OCI-LY1 (cell line): ENCODE measurements around the gene ZNF98.

Experiments used
- H2AFZ ChIP-seq: fragments of 200-600 bp; sonication (generic), shearing (Covaris generic); 2 replicates; pipeline ENCODE4 v1.6.0; 2014; ENCODE audit warnings: antibody characterized with exemption, mild to moderate bottlenecking, low read length
- H3F3A ChIP-seq: fragments of 200-600 bp; sonication (generic), shearing (Covaris generic); 2 replicates; pipeline ENCODE4 v1.6.0; 2014; ENCODE audit warnings: mild to moderate bottlenecking, antibody characterized with exemption, low read length, moderate library complexity; ENCODE audit not compliant: insufficient read depth
- H3K27ac ChIP-seq: fragments of 200-600 bp; sonication (generic); 2 replicates; pipeline ENCODE4 v1.5.1; 2014; ENCODE audit warnings: low read length, mixed run types, mild to moderate bottlenecking, low read depth; ENCODE audit not compliant: poor library complexity, severe bottlenecking
- H3K27me3 ChIP-seq: fragments of 200-600 bp; sonication (generic); 2 replicates; pipeline ENCODE4 v1.6.0; 2014; ENCODE audit warnings: antibody characterized with exemption, mild to moderate bottlenecking, low read length, moderate library complexity; ENCODE audit not compliant: insufficient read depth
- H3K36me3 ChIP-seq: fragments of 200-600 bp; sonication (generic); 2 replicates; pipeline ENCODE4 v1.6.1; 2014; ENCODE audit warnings: mild to moderate bottlenecking, antibody characterized with exemption, low read length, moderate library complexity, mixed read lengths; ENCODE audit not compliant: insufficient read depth
- H3K4me1 ChIP-seq: fragments of 200-600 bp; sonication (generic); 2 replicates; pipeline ENCODE4 v1.5.1; 2014; ENCODE audit warnings: mild to moderate bottlenecking, low read length, moderate library complexity; ENCODE audit not compliant: insufficient read depth, severe bottlenecking
- H3K4me2 ChIP-seq: fragments of 200-600 bp; sonication (generic), shearing (Covaris generic); 2 replicates; pipeline ENCODE4 v1.6.1; 2014; ENCODE audit warnings: low read length
- H3K4me3 ChIP-seq: fragments of 200-600 bp; sonication (generic); 2 replicates; pipeline ENCODE4 v1.5.1; 2014; ENCODE audit warnings: low read length, low read depth, mild to moderate bottlenecking, mixed read lengths; ENCODE audit not compliant: poor library complexity, severe bottlenecking
- H3K79me2 ChIP-seq: fragments of 200-600 bp; shearing (Covaris generic); 2 replicates; pipeline ENCODE4 v1.6.1; 2016; ENCODE audit warnings: mixed run types, low read length, mixed read lengths; ENCODE audit not compliant: insufficient read depth
- H3K9ac ChIP-seq: fragments of 200-600 bp; sonication (generic), shearing (Covaris generic); 2 replicates; pipeline ENCODE4 v1.6.1; 2014; ENCODE audit warnings: mild to moderate bottlenecking, low read length, mixed read lengths
- H3K9me2 ChIP-seq: fragments of 200-600 bp; sonication (generic), shearing (Covaris generic); 2 replicates; pipeline ENCODE4 v1.6.1; 2014; ENCODE audit warnings: low read depth, mild to moderate bottlenecking, low read length, mixed read lengths
- H3K9me3 ChIP-seq: fragments of 200-600 bp; shearing (Covaris generic); 2 replicates; pipeline ENCODE4 v1.6.1; 2014; ENCODE audit warnings: low read length, mixed read lengths
- H4K20me1 ChIP-seq: fragments of 200-600 bp; sonication (generic), shearing (Covaris generic); 2 replicates; pipeline ENCODE4 v1.6.0; 2016; ENCODE audit warnings: mild to moderate bottlenecking, low read length; ENCODE audit not compliant: insufficient read depth
- EZH2 ChIP-seq: fragments of 200-600 bp; sonication (generic), shearing (Covaris generic); IDR thresholded peaks from 2 replicates; pipeline ENCODE4 v1.8.0; 2017; ENCODE audit warnings: borderline replicate concordance, mixed run types, mild to moderate bottlenecking, antibody characterized with exemption, low read length, moderate library complexity, mixed read lengths
- TF ChIP-seq, protein P1 (sequence below): fragments of 200-600 bp; sonication (generic), shearing (Covaris generic); IDR thresholded peaks from 2 replicates; pipeline ENCODE4 v1.5.1; 2017; ENCODE audit warnings: mild to moderate bottlenecking, antibody characterized with exemption, low read length, moderate library complexity, mixed read lengths

The ZNF98 gene

DNA sequence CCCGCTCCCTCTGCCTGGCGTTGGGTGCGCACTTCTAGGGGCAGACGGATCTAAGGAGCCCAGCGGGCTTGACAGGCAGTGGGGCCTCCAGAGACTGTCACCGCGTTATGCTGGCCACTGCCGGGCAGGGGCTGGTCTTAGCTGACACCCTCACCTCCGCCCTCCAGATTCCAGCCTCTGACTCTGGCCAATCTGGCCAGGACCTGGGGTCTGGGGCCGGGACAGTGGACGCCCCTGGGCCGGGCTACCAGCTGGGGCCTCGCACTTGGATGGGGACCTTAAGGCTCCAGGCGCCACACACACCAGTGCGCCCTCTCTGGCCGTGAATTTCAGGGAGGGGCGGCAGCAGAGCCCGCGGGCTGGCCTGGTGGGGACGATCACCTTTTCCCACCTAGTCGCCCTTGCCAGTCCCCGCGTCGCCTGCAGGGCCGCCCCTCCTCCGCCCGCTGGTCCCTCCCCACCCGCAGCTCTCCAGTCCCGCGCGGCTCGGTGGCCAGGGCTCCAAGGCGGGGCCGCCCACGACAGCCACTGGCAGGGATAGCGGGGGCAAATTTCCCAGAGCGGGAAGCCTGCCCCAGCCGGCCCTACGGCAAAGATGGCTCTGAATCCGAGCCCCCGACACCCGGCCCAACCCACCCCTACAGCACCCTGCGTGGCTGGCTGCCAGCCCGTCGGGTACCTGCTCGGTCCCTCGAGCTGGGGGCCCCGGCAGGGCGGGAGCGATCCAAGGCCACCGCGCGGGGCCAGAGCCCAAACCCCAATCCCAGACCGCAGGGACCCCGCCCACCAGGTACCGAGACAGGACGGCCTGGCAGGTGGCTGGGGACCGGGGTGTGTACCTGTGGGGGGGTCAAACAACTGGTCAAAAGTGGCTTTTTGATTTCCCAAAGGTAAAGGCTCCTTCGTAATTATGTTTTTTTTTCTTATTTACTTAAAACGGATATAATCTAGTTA, 6.1 kb upstream of the ZNF98 start:
- Histone ChIP-seq H3K4me2 (no peak overlapping the region), H3K36me3 (no peaks in the 10 kb centered on the region), H3K9ac (no peak overlapping the region), H3F3A (no peaks in the 10 kb centered on the region), H3K4me1 (no peaks in the 10 kb centered on the region), H3K9me2 (no peaks in the 10 kb centered on the region), H3K27ac (no peak overlapping the region), H2AFZ (no peak overlapping the region), H3K27me3 (no peaks in the 10 kb centered on the region), H3K9me3 (0 out of 2 replicates have a peak, but pooled peaks cover 2% of the 10 kb centered on the region), H3K4me3 (no peak overlapping the region), H3K79me2 (no peaks in the 10 kb centered on the region), H4K20me1 (no peaks in the 10 kb centered on the region)
- TF ChIP-seq, protein P1, sequence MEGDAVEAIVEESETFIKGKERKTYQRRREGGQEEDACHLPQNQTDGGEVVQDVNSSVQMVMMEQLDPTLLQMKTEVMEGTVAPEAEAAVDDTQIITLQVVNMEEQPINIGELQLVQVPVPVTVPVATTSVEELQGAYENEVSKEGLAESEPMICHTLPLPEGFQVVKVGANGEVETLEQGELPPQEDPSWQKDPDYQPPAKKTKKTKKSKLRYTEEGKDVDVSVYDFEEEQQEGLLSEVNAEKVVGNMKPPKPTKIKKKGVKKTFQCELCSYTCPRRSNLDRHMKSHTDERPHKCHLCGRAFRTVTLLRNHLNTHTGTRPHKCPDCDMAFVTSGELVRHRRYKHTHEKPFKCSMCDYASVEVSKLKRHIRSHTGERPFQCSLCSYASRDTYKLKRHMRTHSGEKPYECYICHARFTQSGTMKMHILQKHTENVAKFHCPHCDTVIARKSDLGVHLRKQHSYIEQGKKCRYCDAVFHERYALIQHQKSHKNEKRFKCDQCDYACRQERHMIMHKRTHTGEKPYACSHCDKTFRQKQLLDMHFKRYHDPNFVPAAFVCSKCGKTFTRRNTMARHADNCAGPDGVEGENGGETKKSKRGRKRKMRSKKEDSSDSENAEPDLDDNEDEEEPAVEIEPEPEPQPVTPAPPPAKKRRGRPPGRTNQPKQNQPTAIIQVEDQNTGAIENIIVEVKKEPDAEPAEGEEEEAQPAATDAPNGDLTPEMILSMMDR, result no peak
- no peak for TF ChIP-seq EZH2

GRCh38 chr19:22427547-22427946, 5.4 kb upstream of the ZNF98 start:
- Histone ChIP-seq H3K4me1 (no peaks in the 10 kb centered on the region), H3K9me2 (no peaks in the 10 kb centered on the region), H2AFZ (no peak overlapping the region), H3K9ac (no peak overlapping the region), H4K20me1 (no peaks in the 10 kb centered on the region), H3K4me3 (no peak overlapping the region), H3F3A (no peaks in the 10 kb centered on the region), H3K9me3 (0 out of 2 replicates have a peak, but pooled peaks cover 2% of the 10 kb centered on the region), H3K27me3 (no peaks in the 10 kb centered on the region), H3K79me2 (no peaks in the 10 kb centered on the region), H3K4me2 (no peak overlapping the region), H3K36me3 (no peaks in the 10 kb centered on the region), H3K27ac (no peak overlapping the region)
- TF ChIP-seq EZH2, result no peak
- TF ChIP-seq, protein P1, result no peak

- H3K9me2 ChIP-seq, result no peaks in the 10 kb centered on the region
- TF ChIP-seq EZH2, result no peak
- TF ChIP-seq, protein P1, result no peak
- no peak overlapping the region for H3K4me3 ChIP-seq
- no peaks in the 10 kb centered on the region for H3K79me2 ChIP-seq
- H3F3A ChIP-seq, result no peaks in the 10 kb centered on the region
- no peak overlapping the region for H3K4me2 ChIP-seq
- 0 out of 2 replicates have a peak, but pooled peaks cover 2% of the 10 kb centered on the region for H3K9me3 ChIP-seq
- H4K20me1 ChIP-seq, result no peaks in the 10 kb centered on the region
- no peak overlapping the region for H2AFZ ChIP-seq
- H3K36me3 ChIP-seq, result no peaks in the 10 kb centered on the region
- no peaks in the 10 kb centered on the region for H3K4me1 ChIP-seq
- H3K9ac ChIP-seq, result no peak overlapping the region
- no peak overlapping the region for H3K27ac ChIP-seq
- H3K27me3 ChIP-seq, result no peaks in the 10 kb centered on the region
Observed at GRCh38 chr19:22426901-22427300, 4.8 kb upstream of the ZNF98 start.
